Measurements from ENCODE around the gene ACOXL.

The ACOXL gene

GRCh38 chr2:110865188-110865587 is 132.8 kb downstream of the ACOXL start:
- Histone ChIP-seq H3K4me2 (ENCODE audit: low read length) (no peak overlapping the region), H3K4me3 (ENCODE audit: low read length) (no peak overlapping the region), H3K36me3 (ENCODE audit: insufficient read depth, low read length) (no peaks in the 10 kb centered on the region), H3K9ac (ENCODE audit: low read depth, low read length) (no peak overlapping the region), H3K27me3 (ENCODE audit: control insufficient read depth, insufficient read depth, low read length) (peaks cover 61% of the 10 kb centered on the region), H3K4me1 (ENCODE audit: control insufficient read depth, insufficient read depth, low read length) (no peaks in the 10 kb centered on the region), H3K9me3 (replicated peaks; ENCODE audit: low read length) (no peaks in the 10 kb centered on the region)

- no peaks in the 10 kb centered on the region for H3K9me3 ChIP-seq (replicated peaks; ENCODE audit: low read length)
Measured at GRCh38 chr2:110866045-110866444, 133.7 kb downstream of the ACOXL start.

GRCh38 chr2:110866466-110866865 is 134.1 kb downstream of the ACOXL start:
- H3K9ac ChIP-seq (ENCODE audit: low read depth, low read length) = no peak overlapping the region
- no peaks in the 10 kb centered on the region for H3K9me3 ChIP-seq (replicated peaks; ENCODE audit: low read length)
- no peaks in the 10 kb centered on the region for H3K36me3 ChIP-seq (ENCODE audit: insufficient read depth, low read length)
- H3K27me3 ChIP-seq (ENCODE audit: control insufficient read depth, insufficient read depth, low read length) = peaks cover 52% of the 10 kb centered on the region
- H3K4me1 ChIP-seq (ENCODE audit: control insufficient read depth, insufficient read depth, low read length) = no peaks in the 10 kb centered on the region
- no peak overlapping the region for H3K4me3 ChIP-seq (ENCODE audit: low read length)
- no peak overlapping the region for H3K4me2 ChIP-seq (ENCODE audit: low read length)

More at GRCh38 chr2:110866045-110866444, 133.7 kb downstream of the ACOXL start:
- Histone ChIP-seq H3K4me1 (ENCODE audit: control insufficient read depth, insufficient read depth, low read length) (no peaks in the 10 kb centered on the region), H3K9ac (ENCODE audit: low read depth, low read length) (no peak overlapping the region), H3K4me2 (ENCODE audit: low read length) (no peak overlapping the region), H3K4me3 (ENCODE audit: low read length) (no peak overlapping the region), H3K27me3 (ENCODE audit: control insufficient read depth, insufficient read depth, low read length) (peaks cover 53% of the 10 kb centered on the region), H3K36me3 (ENCODE audit: insufficient read depth, low read length) (no peaks in the 10 kb centered on the region)

GRCh38 chr2:110867078-110867477 is 134.7 kb downstream of the ACOXL start:
- Histone ChIP-seq H3K36me3 (ENCODE audit: insufficient read depth, low read length) (no peaks in the 10 kb centered on the region), H3K9ac (ENCODE audit: low read depth, low read length) (no peak overlapping the region), H3K4me3 (ENCODE audit: low read length) (no peak overlapping the region), H3K4me1 (ENCODE audit: control insufficient read depth, insufficient read depth, low read length) (no peaks in the 10 kb centered on the region), H3K27me3 (ENCODE audit: control insufficient read depth, insufficient read depth, low read length) (peaks cover 52% of the 10 kb centered on the region), H3K9me3 (replicated peaks; ENCODE audit: low read length) (no peaks in the 10 kb centered on the region), H3K4me2 (ENCODE audit: low read length) (no peak overlapping the region)

GRCh38 chr2:110868971-110869370 is 136.6 kb downstream of the ACOXL start:
- H3K4me1 ChIP-seq (ENCODE audit: control insufficient read depth, insufficient read depth, low read length) = no peaks in the 10 kb centered on the region
- H3K4me2 ChIP-seq (ENCODE audit: low read length) = no peak overlapping the region
- H3K4me3 ChIP-seq (ENCODE audit: low read length) = no peak overlapping the region
- no peaks in the 10 kb centered on the region for H3K9me3 ChIP-seq (replicated peaks; ENCODE audit: low read length)
- no peaks in the 10 kb centered on the region for H3K36me3 ChIP-seq (ENCODE audit: insufficient read depth, low read length)
- no peak overlapping the region for H3K9ac ChIP-seq (ENCODE audit: low read depth, low read length)
- peaks cover 48% of the 10 kb centered on the region for H3K27me3 ChIP-seq (ENCODE audit: control insufficient read depth, insufficient read depth, low read length)

GRCh38 chr2:110869472-110870446 is 137.4 kb downstream of the ACOXL start:
- Histone ChIP-seq H3K4me2 (ENCODE audit: low read length) (no peak overlapping the region), H3K27me3 (ENCODE audit: control insufficient read depth, insufficient read depth, low read length) (peaks cover 45% of the 10 kb centered on the region), H3K4me3 (ENCODE audit: low read length) (no peak overlapping the region), H3K4me1 (ENCODE audit: control insufficient read depth, insufficient read depth, low read length) (no peaks in the 10 kb centered on the region), H3K36me3 (ENCODE audit: insufficient read depth, low read length) (no peaks in the 10 kb centered on the region), H3K9ac (ENCODE audit: low read depth, low read length) (no peak overlapping the region), H3K9me3 (replicated peaks; ENCODE audit: low read length) (no peaks in the 10 kb centered on the region)

GRCh38 chr2:110870545-110870944 is 138.2 kb downstream of the ACOXL start:
- Histone ChIP-seq H3K36me3 (ENCODE audit: insufficient read depth, low read length) (no peaks in the 10 kb centered on the region), H3K27me3 (ENCODE audit: control insufficient read depth, insufficient read depth, low read length) (peaks cover 48% of the 10 kb centered on the region), H3K4me2 (ENCODE audit: low read length) (no peak overlapping the region), H3K4me3 (ENCODE audit: low read length) (no peak overlapping the region), H3K9ac (ENCODE audit: low read depth, low read length) (no peak overlapping the region), H3K9me3 (replicated peaks; ENCODE audit: low read length) (no peaks in the 10 kb centered on the region), H3K4me1 (ENCODE audit: control insufficient read depth, insufficient read depth, low read length) (no peaks in the 10 kb centered on the region)

- H3K4me1 ChIP-seq (ENCODE audit: control insufficient read depth, insufficient read depth, low read length) = no peaks in the 10 kb centered on the region
- no peaks in the 10 kb centered on the region for H3K9me3 ChIP-seq (replicated peaks; ENCODE audit: low read length)
- H3K4me2 ChIP-seq (ENCODE audit: low read length) = no peak overlapping the region
- H3K4me3 ChIP-seq (ENCODE audit: low read length) = no peak overlapping the region
- H3K36me3 ChIP-seq (ENCODE audit: insufficient read depth, low read length) = no peaks in the 10 kb centered on the region
- no peak overlapping the region for H3K9ac ChIP-seq (ENCODE audit: low read depth, low read length)
- H3K27me3 ChIP-seq (ENCODE audit: control insufficient read depth, insufficient read depth, low read length) = peaks cover 41% of the 10 kb centered on the region
Measured at GRCh38 chr2:110871637-110872036, 139.3 kb downstream of the ACOXL start.

GRCh38 chr2:110872521-110872920 is 140.1 kb downstream of the ACOXL start:
- Histone ChIP-seq H3K4me1 (ENCODE audit: control insufficient read depth, insufficient read depth, low read length) (no peaks in the 10 kb centered on the region), H3K9me3 (replicated peaks; ENCODE audit: low read length) (no peaks in the 10 kb centered on the region), H3K27me3 (ENCODE audit: control insufficient read depth, insufficient read depth, low read length) (peaks cover 34% of the 10 kb centered on the region), H3K4me3 (ENCODE audit: low read length) (no peak overlapping the region), H3K9ac (ENCODE audit: low read depth, low read length) (no peak overlapping the region), H3K36me3 (ENCODE audit: insufficient read depth, low read length) (no peaks in the 10 kb centered on the region), H3K4me2 (ENCODE audit: low read length) (no peak overlapping the region)

GRCh38 chr2:110873056-110873502 is 140.7 kb downstream of the ACOXL start:
- H3K27me3 ChIP-seq (ENCODE audit: control insufficient read depth, insufficient read depth, low read length) = peaks cover 36% of the 10 kb centered on the region
- H3K9me3 ChIP-seq (replicated peaks; ENCODE audit: low read length) = no peaks in the 10 kb centered on the region
- H3K9ac ChIP-seq (ENCODE audit: low read depth, low read length) = no peak overlapping the region
- H3K4me3 ChIP-seq (ENCODE audit: low read length) = no peak overlapping the region
- no peak overlapping the region for H3K4me2 ChIP-seq (ENCODE audit: low read length)
- no peaks in the 10 kb centered on the region for H3K36me3 ChIP-seq (ENCODE audit: insufficient read depth, low read length)
- H3K4me1 ChIP-seq (ENCODE audit: control insufficient read depth, insufficient read depth, low read length) = no peaks in the 10 kb centered on the region

GRCh38 chr2:110873597-110874452 is 141.5 kb downstream of the ACOXL start:
- Histone ChIP-seq H3K4me2 (ENCODE audit: low read length) (no peak overlapping the region), H3K36me3 (ENCODE audit: insufficient read depth, low read length) (no peaks in the 10 kb centered on the region), H3K9ac (ENCODE audit: low read depth, low read length) (no peak overlapping the region), H3K4me1 (ENCODE audit: control insufficient read depth, insufficient read depth, low read length) (no peaks in the 10 kb centered on the region), H3K27me3 (ENCODE audit: control insufficient read depth, insufficient read depth, low read length) (peaks cover 31% of the 10 kb centered on the region), H3K9me3 (replicated peaks; ENCODE audit: low read length) (no peaks in the 10 kb centered on the region), H3K4me3 (ENCODE audit: low read length) (no peak overlapping the region)

All from skeletal muscle satellite cell (primary cell).